ENCODE results near the gene MAT2B. TPM values are rescaled to one million over a fixed set of nuclear protein-coding genes. Genes with fewer than 3 reads are reported as not detected.

MAT2B gene
- polyA plus RNA-seq, 3 donors = 34.8 to 165 (median 142) TPM

GRCh38 chr5:163460562-163461171, 44.8 kb upstream of the MAT2B start, which contains the start of gene HMMR:
Gene HMMR, plus strand, starts transcription at chr5:163460632. Its CDS starts 61 bp downstream, at chr5:163460693.
- H3K4me1 Mint-ChIP-seq = peaks cover 30% of the 10 kb centered on the region
- peak in 1 of 3 donors; percentile 7 for DNase-seq

DNA sequence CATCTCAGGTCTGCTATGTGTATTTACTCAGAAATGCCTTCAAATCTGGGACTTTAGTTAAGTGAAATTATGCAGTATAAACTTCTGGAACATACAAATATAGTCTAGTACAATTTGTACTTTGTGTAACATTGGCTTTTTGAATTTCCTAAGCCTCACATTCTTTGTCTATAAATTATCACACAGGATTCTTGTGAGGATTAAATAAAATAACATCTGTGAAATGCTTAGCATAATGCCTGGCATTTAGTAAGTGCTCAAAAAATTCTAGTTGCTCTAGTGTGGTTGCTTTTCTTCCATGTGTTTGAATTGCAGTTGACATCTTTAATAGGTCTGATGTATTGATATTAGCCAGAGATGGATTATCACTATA, 42.4 kb upstream of the MAT2B start:
- peak overlapping the region in 1 of 2 donors; percentile 80 for H3K27ac ChIP-seq (ENCODE audit: low read depth in 1 of 2, low read length in 2 of 2)
- Mint-ChIP-seq H3K27me3 (ENCODE audit: low read depth in 3 of 3) (peaks cover 0 to 4% (median 0%) of the 10 kb centered on the region in 3 donors), H3K36me3 (peaks cover 9 to 10% of the 10 kb centered on the region in 2 donors), H3K27ac (no peak overlapping the region), H3K4me3 (no peak overlapping the region), H3K9me3 (no peaks in the 10 kb centered on the region), H3K4me1 (peaks cover 28% of the 10 kb centered on the region)
- H3K9ac ChIP-seq (ENCODE audit: insufficient read depth, low read length, poor library complexity, severe bottlenecking) = no peak overlapping the region
- H3K27me3 ChIP-seq (ENCODE audit: control insufficient read depth in 2 of 2, insufficient read depth in 2 of 2, low read length in 2 of 2) = no peaks in the 10 kb centered on the region
- no peak overlapping the region for H3K4me3 ChIP-seq (replicated peaks in 1 of 3; ENCODE audit: low read depth in 2 of 3, low read length in 3 of 3)
- peaks cover 86% of the 10 kb centered on the region for H3K79me2 ChIP-seq (ENCODE audit: insufficient read depth, low read length)
- H4K20me1 ChIP-seq (ENCODE audit: insufficient read depth, low read length) = no peaks in the 10 kb centered on the region
- no peaks in the 10 kb centered on the region for H3K9me3 ChIP-seq (replicated peaks in 1 of 2; ENCODE audit: control insufficient read depth in 1 of 2, insufficient read depth in 1 of 2, low read length in 2 of 2)
- H2AFZ ChIP-seq (ENCODE audit: insufficient read depth, low read depth, low read length, poor library complexity, severe bottlenecking) = peak overlapping the region; percentile 82
- intact Hi-C loops (cut with micrococcal nuclease) = no loop called here
- no peak for DNase-seq
- no peak overlapping the region for H3K4me2 ChIP-seq (replicated peaks; ENCODE audit: extremely low read depth, low read length, poor library complexity, severe bottlenecking)
- TF ChIP-seq, protein P1, sequence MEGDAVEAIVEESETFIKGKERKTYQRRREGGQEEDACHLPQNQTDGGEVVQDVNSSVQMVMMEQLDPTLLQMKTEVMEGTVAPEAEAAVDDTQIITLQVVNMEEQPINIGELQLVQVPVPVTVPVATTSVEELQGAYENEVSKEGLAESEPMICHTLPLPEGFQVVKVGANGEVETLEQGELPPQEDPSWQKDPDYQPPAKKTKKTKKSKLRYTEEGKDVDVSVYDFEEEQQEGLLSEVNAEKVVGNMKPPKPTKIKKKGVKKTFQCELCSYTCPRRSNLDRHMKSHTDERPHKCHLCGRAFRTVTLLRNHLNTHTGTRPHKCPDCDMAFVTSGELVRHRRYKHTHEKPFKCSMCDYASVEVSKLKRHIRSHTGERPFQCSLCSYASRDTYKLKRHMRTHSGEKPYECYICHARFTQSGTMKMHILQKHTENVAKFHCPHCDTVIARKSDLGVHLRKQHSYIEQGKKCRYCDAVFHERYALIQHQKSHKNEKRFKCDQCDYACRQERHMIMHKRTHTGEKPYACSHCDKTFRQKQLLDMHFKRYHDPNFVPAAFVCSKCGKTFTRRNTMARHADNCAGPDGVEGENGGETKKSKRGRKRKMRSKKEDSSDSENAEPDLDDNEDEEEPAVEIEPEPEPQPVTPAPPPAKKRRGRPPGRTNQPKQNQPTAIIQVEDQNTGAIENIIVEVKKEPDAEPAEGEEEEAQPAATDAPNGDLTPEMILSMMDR (IDR thresholded peaks at IDR 0.05) = no peak
- peaks cover 0 to 6% of the 10 kb centered on the region in 2 donors for H3K36me3 ChIP-seq (replicated peaks in 1 of 2; ENCODE audit: control insufficient read depth in 1 of 2, insufficient read depth in 2 of 2, low read length in 2 of 2)
- H3K4me1 ChIP-seq (ENCODE audit: control insufficient read depth in 1 of 2, insufficient read depth in 2 of 2, low read length in 2 of 2) = peaks cover 24 to 33% of the 10 kb centered on the region in 2 donors

More at GRCh38 chr5:163460562-163461171, 44.8 kb upstream of the MAT2B start, which contains the start of gene HMMR:
- Mint-ChIP-seq H3K27ac (peak within 1 kb of the TSS; percentile 97 to 100 (median 99)), H3K27me3 (ENCODE audit: low read depth in 3 of 3) (peaks cover 0 to 4% (median 0%) of the 10 kb centered on the region in 3 donors), H3K4me3 (peak within 1 kb of the TSS; percentile 92 to 96), H3K36me3 (peaks cover 15 to 16% of the 10 kb centered on the region in 2 donors), H3K9me3 (no peaks in the 10 kb centered on the region)
- Histone ChIP-seq H4K20me1 (ENCODE audit: insufficient read depth, low read length) (no peaks in the 10 kb centered on the region), H3K79me2 (ENCODE audit: insufficient read depth, low read length) (peaks cover 80% of the 10 kb centered on the region), H3K9ac (ENCODE audit: insufficient read depth, low read length, poor library complexity, severe bottlenecking) (peak within 1 kb of the TSS; percentile 93), H3K4me3 (replicated peaks in 1 of 3; ENCODE audit: low read depth in 2 of 3, low read length in 3 of 3) (peak within 1 kb of the TSS; percentile 76 to 98 (median 92)), H3K4me2 (replicated peaks; ENCODE audit: extremely low read depth, low read length, poor library complexity, severe bottlenecking) (peak within 1 kb of the TSS; percentile 98), H3K27ac (ENCODE audit: low read depth in 1 of 2, low read length in 2 of 2) (peak within 1 kb of the TSS; percentile 94 to 99), H3K36me3 (replicated peaks in 1 of 2; ENCODE audit: control insufficient read depth in 1 of 2, insufficient read depth in 2 of 2, low read length in 2 of 2) (peaks cover 0 to 8% of the 10 kb centered on the region in 2 donors), H2AFZ (ENCODE audit: insufficient read depth, low read depth, low read length, poor library complexity, severe bottlenecking) (peak within 1 kb of the TSS; percentile 97), H3K4me1 (ENCODE audit: control insufficient read depth in 1 of 2, insufficient read depth in 2 of 2, low read length in 2 of 2) (peaks cover 24 to 33% of the 10 kb centered on the region in 2 donors), H3K27me3 (ENCODE audit: control insufficient read depth in 2 of 2, insufficient read depth in 2 of 2, low read length in 2 of 2) (no peaks in the 10 kb centered on the region), H3K9me3 (replicated peaks in 1 of 2; ENCODE audit: control insufficient read depth in 1 of 2, insufficient read depth in 1 of 2, low read length in 2 of 2) (no peaks in the 10 kb centered on the region)
- TF ChIP-seq, protein P1 (IDR thresholded peaks at IDR 0.05) = no peak
- WGBS (ENCODE audit: insufficient coverage) = 0% methylated on average over 20 of the region's 23 CpGs
- intact Hi-C loops (cut with micrococcal nuclease) = loop anchor here (2.0 kb wide), 2 partner anchors 24 to 44 kb away; partner anchors contain the start of genes MAT2B (in 2 of the 2) and CCNG1 (in 1 of the 2)
